Activated CD8-positive, alpha-beta memory T cell treated with anti-CD3 and anti-CD28 coated beads for 4 hours (primary cell): ENCODE data around the gene CENPM.

Experiments
- DNase-seq, 2 donors: peaks; one replicate each; pipeline ENCODE4 v3.0.0-alpha.2; 2020; ENCODE audit warnings: low read depth in 2 of 2

CENPM gene

DNA sequence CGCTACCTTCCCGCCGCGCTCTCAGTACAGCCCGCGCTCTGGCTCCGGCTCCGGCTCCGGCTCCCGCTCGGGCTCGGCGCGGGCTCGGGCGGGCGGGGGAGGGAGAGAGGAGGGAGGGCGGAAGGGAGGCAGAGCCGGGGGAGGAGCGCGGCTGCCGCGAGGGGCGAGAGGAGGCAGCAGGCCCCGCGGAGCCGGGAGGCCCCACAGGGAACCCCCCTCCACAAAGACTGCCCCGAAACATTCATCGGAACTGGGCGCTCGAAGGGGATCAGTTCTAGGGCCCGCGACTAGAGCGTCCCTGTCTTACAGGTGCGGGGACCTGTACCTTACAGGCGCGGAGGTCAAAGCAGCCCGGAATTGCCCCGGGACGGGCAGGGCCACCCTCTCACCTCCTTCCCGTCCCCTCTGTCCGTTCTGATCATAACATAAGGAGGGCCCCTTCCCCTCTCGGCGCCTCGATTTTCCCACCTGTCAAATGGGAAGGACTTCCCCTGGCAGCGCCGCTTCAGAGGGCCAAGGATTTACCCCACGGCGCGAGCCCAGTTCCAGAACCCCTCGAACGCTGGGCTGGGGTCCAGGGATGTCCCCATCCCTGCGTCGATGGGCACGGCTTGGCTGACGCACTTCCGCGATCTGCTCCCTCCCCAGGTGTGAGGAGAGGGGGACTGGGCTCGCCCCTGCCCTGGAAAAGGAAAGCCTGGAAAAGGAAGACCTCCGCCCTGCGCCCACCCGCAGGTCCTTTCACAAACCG is 31.7 kb downstream of the CENPM start, which contains the start of gene SHISA8:
SHISA8 (minus strand) TSS at position 40 of the 751 bp plus-strand sequence. CDS start 407 bp downstream, outside the sequence.
- no peak for DNase-seq

DNA sequence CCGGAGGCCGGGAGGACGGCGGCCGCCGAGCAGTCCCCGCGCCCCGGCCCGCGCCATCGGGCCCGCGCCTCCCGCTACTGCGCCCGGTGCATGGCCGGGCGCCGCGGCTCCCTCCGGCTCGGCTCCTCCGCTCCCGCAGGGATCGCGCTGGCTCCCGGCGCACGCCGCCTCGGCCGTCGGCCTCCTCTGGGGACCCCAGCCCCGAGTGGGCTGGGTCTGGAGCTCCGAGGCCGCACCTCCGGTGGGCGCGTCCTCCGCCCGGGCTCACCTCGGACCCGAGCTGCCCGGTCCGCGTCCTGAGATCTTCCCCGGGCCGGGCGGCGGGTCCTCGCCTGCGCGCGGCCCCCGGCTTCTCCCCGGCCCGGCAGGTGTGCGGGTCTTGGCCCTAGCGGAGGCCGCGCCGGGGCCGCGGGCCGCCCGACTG is 32.3 kb downstream of the CENPM start:
- no peak for DNase-seq

DNA sequence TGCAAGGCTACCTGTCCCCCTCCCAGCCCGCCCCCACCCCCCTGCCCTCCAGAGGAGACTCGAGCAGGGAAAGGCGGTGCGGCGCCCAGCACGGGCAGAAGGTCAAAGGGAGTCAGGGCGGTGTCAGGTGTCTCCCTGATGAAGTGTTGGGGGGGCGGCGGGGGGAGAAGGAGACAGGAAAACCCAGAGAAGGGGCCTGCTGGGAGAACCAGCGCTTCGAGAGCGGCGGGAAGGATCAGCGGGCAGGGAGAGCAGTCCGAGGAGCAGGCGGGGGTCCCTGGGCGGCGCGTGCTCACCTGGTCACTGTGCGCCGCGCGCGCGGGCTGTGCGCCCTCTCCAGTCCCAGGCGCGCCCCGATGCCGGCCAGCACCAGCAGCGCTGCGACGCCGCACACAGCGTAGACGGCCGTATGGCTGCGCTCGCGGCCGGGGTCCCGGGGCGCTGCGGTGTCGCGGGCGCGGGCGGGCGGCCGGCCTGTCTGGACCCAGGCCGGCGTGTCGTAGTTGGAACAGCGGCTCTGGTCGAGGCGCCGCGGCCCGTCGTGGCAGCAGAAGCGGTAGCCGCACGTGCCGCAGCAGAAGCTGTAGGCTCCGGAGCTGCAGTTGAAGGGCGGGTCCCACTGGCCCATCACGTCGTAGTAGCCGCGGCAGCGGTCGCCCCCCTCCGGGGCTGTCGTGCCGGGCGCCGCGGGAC is 33.0 kb downstream of the CENPM start:
- DNase-seq = no peak

DNA sequence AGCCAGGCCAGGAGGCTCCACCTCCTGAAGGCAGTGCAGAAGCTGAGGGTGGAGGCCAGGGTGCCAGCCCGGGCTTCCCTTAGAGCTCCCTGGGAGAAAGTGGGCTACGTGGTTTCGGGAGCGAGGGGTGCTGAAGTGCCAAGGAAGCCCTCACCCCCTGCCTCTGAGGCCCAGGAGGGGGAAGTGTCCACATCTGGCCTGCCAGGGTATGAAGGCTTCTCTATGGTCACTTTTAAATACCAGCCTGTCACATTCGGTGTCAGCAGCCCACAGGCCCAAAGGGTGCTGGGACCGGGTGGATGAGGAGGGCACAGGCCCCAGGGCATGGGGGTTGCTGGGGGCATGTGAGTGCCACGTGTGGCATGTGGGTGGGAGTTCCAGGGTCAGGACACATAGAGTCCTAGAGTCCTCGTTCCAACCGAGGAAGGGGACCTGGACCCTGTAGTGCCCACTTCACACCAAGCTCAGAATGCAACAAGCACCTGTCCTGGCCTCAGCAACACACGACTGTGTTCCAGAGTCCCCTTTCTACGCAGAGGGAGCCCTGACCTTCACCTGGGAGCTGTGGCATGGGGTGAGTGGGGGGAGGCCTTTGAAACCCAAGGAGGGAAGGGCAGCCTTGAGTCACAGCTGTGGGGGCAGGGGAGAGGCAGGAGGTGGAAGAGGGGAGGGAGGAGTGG is 33.8 kb downstream of the CENPM start:
- no peak for DNase-seq

DNA sequence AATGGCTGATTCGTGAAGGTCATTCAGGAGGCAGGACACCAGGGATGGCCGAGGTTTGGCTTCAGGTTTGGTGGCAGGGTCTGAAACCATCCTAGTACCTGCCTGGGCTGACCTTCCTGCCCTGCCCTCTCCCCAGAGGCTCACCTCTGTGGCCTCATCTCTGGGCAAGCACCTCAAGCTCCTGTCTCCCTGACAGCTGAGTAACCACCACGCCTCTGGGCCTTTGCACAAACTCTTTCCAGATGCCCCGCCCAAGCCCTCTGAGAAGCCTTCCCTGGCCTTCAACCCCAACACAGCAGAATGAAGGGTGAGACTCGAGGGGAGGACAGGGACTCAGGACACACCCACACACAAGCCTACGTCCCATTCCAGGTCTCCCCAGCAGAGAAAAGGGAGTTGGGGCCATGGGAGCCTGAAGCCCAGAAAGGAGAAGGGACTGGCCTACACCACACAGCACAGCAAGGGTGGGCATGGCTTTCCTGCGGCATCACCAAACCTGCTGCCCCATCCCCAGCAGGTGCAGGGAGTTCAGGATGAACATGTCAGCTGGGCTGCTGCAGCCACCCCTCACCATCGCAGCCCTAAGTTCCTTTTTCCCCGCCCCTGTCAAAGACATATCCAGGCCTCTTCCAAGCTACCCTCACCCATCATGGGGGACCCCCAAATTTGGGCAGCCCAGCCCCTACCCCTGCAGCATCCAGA is 34.5 kb downstream of the CENPM start:
- DNase-seq = no peak

DNA sequence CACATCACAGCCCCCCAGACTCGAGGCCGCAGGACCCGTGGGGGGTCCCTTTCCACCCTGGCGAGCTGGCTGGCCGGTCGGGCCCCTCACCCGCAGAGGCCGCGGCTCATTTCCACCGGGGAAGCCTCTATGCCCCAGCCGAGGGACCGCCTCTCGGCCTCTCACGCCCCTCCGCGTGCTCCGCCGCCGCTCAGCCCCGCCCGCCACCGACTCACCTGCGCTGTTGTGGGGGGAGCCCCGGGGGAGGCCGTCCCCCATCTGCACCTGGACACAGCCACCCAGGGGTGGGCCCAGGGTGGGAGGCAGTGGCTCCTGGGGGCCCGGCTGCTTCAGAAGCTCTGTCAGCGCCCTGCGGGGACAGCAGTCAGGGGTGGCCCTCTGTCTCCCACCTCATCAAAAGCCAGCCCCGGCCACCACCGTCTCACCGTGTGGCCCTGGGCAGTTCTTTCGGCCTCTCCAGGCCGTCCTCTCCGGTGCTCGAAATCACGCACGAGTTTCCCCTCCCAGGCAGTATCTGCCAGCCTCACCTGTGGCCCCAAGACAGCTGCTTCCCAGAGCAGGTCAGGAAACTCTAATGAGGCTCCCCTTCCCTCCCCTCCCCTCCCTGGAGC is 35.8 kb downstream of the CENPM start:
- no peak for DNase-seq

DNA sequence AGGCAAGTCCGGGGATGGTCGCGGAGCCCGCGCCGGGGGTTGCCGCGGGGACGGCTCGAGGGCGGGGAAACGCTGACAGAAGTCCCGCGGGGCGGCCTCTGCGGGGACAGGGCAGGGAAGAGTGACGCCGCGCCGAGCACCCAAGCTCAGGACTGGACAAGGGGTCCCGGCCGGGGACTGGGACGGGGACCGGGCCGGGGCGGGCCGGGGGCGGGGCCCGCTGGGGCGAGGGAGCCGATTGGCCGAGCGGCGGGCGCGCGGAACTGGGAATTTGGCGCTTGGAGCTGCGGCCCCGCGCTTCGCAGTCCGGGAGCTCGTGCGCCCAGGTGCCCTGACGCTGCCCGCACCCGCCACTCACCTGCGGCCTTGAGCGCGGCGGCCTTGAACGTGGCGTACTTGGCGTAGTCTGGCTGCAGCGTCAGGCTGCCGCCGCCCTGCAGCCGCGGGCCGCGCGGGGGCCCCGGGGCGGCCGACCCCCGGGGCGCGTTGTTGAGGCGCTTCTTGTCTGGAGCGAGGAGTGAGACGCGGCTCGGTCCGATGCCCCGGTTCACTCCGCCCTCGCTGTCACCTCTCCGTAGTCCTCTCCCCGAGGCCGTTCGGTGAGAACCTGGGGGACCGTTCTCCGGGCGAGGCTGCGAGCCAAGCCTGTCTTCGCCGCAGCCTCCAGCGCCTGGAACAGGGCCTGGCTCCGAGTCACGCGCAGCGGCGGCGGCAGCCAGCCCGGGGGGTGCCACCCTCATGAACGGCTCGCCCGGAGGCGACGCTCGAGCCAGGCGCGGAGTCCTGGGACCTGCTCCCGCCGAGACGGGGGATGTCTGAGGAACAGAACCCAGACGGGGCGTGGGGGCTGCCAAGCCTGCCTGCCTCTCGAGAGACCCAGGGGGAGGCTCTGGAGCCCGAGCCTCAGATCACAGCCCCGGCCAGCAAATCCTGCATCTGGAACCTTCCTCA is 36.6 kb downstream of the CENPM start:
- no peak for DNase-seq

DNA sequence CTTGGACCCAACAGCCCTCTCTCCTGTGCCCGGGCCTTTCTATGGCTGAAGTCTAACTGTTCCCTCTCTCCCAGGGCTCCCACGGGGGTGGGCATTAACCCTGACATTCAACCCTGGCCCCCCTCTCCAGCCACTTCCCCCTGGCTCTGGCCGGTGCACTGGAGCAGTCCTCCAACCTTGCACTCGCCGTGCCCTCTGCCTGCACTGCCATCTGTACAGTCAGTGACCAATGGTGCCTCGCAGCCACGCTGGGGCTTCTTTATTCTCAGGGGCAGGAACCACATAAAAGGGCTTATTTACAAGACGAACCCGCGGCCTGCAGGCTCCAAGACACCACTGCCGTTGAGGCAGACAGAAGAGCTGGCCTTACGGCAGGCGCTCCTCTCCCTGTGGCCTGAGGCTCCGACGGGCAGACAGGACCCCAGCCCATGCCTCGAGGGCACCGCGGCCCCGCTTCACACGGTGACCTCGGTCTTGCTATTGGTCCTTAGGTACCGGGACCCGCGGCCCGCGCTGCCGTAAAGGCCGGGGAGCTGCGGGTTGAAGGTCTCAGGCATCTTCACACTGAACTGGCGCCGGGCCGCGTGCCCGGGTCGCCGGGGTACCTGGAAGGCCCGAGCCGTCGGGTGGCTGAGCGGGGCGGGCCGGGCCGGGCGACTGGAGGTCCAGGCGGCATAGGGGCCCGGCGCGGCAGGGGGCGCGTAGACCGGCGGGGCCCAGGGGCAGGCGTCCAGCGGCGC is 37.5 kb downstream of the CENPM start:
- no peak for DNase-seq

DNA sequence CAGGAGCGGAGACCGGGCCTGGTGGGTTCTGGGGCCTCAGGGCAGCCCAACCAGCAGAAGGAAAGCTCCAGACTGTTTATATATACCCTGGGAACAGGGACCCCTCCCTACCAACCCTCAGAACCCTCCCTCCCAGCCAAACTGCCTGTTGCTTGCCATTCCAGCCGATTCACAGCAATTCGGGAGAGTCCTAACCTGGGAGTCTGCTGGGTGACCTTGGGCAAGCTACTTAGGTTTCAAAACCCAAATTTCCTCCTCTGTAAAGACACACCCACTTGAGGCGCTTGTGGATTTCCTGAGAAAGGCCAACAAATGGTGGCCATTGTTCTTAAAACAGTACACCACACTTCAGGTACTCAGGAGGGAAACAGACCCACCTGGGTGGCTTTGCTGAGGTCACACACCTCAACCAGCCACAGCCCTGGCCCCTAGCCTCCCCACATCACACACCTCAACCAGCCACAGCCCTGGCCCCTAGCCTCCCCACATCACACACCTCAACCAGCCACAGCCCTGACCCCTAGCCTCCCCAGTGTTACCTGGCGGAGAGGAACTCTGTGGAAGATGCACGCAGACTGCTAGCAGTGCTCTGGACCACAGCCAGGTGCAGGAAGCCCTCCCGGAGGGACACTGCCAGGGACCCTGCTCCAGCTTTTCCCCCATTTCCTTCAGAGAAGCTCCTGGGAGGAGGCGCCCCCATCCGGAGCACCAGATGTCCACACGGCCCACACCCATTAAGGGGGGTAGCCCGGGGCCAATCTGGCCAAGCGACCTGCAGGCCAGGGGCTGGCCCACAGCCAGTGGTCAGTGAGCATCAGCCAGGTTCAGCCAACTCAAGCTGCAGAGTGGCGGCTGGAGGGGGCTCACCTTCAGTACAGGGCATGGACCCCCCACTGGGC is 38.3 kb downstream of the CENPM start:
- DNase-seq = no peak

DNA sequence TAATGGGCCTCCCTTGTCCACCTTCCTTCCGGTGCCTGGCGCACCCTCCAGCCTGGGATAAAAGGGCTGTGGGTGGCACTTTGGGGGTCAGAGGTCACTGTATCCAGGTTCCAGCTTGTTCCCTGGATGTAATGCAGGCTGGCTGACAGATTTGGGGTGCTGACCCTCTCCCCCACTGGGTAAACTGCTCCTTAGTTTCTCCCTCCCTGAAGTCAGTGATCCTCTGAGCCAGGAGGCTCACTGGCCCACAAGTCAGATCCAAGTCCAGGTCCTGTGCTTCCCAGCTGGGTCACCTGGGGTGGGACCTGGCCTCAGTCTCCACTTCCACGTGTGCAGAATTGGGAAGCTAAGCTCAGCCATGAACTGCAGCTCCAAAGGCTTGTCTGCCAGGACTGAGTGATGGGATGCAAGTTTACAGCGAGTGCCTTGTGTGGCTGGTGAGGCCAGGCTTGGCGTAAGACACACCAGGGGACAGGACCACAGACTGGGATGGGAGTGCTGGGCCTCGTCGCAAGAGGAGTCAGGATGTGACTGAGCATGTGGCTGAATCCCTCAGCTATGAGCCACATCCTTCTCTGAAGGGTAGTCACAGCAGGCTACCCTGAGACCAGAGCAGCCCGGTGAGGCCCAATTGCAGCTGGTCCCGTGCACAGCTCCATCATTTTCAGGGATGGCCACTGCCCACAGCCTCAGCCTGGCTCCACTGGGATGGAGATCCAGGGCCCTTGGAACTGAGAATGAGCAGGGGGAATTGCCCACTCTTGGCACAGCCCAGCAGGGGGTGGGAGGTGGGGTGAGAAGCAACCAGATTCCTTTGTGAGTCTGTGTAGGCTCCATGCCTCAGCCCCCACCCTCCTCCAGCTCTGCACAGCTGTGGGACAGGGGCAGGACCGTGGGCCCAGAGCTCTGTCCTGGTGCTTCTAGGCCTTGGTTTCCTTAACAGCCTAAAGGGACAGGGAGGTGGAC is 39.2 kb downstream of the CENPM start:
- DNase-seq = no peak

DNA sequence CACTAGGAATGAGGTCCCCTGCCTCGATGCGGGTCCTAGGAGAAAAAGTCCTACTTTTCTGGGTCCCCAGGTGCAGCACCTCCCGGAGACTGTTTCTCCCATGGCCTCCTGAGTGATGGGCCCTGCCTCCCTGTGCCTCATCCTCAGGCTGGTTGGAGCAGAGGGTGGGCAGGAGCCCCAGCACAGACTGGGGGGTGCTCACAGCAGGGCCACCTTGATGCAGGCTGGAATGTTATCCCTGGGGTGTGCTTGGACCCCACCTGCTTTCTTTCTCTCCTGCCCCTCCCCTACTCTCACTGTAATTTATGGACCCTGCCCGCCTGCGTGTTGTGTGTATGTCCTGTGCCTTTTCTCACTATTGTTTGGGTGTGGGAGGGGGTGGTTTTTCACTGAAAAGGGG is 40.1 kb downstream of the CENPM start:
- DNase-seq = no peak

DNA sequence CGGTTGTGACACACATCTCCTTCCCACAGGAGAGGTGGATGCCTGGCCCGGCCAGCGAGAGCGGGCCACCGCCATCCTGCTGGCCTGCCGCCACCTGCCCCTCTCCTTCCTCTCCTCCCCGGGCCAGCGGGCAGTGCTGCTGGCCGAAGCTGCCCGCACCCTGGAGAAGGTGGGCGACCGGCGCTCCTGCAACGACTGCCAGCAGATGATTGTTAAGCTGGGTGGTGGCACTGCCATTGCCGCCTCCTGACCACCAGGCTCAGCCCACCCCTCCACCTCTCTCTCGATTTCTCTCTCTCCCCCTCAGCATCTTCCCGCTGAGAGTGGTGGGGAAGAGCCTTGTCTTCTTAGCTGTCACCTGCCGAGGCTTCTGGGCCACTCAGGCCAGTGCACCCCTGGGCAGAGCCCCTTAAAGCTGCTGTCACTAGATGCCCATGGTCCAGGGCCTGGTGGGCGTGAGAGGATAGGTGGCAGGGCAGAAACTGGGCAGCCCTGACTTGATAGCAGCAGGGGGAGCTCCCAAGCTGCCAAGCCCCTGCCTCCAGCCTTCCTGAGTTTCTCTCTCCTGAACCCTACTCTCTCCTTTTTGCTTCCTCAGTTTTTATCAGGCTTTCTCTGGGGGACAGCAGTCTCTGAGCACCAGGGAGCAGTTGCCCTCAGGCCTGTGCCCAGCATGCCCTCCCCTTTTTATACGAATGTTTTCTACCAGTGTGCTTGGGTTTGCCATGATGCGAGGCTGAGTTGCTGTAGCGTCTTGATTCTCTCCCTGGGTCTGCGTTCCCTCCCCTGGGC is 41.3 kb downstream of the CENPM start:
- no peak for DNase-seq

DNA sequence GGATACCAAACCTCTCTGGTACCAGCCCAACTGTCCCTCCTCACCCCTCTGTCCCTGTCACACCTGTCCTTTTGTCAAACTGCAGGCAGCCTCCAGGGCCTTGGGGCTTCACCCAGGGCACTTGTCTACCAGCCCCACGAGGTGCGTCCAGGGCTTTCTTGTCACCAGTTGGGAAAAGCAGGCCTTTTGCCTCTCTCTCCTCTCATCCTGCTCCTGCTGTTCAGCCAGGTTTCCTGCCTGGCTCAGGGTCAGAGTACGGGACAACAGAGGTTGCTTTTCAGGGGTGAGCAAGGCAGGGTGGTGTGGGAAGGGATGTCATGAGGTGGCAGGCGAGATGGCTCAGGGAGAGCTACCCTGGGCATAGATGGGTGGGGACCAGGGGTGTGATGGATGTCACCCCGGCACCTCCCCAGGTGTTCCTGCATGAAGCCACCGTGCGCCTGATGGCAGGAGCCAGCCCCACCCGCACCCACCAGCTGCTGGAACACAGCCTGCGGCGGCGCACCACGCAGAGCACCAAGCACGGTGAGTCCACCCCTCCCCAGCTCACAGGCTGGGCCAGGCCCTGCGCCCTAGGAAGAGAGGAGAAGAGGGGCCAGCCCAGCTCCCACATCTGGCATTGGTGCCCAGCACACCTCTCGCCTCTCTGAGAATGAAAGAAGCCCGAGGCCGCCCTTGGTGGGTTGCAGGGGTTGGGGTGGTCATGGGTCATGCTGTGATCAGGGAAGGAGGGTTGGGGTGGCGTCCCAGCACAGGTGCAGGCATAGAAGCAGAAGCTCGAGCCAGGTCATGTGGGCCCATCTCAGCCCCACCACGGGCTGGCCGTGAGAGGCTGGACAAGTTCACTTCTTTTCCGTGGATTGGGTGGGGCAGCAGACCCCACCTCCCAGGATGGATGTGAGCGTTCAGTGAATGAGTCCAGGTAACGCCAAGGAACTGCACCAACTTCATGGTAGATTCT is 42.2 kb downstream of the CENPM start:
- no peak for DNase-seq

DNA sequence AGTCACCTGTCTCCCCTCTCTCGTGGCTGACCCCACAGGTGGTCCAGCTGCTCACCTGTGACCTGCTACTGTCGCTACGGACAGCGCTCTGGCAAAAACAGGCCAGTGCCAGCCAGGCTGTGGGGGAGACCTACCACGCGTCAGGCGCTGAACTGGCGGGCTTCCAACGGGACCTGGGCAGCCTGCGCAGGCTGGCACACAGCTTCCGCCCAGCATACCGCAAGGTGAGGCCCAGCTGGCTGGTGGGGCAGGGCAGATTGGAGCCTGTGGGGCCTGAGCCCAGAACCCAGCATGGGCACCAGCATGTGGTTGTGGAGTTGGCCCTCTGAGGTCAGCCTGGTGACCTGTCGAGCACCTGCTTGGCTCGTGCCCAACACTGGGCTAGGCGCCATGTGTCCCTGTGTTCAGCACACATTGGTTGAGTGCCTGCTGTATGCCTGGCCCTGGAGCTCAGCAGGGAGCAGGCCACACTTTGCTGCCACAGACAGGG is 44.0 kb downstream of the CENPM start:
- no peak for DNase-seq

DNA sequence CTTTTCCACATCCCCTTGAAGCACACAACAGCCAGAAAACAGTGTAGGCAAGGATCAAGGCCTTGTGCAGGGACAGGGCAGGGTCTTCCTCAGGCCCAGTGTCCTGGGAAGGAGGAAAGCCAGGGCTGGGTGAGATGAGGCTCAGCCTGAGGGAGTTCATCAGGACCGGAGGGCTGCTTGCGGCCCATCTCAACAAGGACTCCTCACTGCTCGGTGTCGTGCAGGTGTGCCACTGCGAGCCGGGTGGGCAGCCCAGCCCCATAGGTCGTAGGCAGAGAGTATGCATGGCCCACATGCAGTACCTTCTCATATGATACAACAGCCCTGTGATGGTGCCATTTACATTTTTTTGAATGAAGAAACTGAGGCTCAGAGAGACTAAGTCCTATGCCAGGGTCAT is 44.9 kb downstream of the CENPM start:
- DNase-seq = no peak
